GM12891 (cell line): ENCODE measurements around the gene PCGF5.
A peak's percentile ranks its signal among the peaks of the same experiment; 100 is the strongest.

Experiments
- PAX5 ChIP-seq: IDR thresholded peaks from 2 replicates; pipeline ENCODE4 v1.6.1; 2011; ENCODE audit warnings: low read length, moderate library complexity, mild to moderate bottlenecking; ENCODE audit not compliant: insufficient read depth, severe bottlenecking
- POLR2A ChIP-seq: IDR thresholded peaks from 2 replicates; pipeline ENCODE4 v1.6.1; 2011; ENCODE audit warnings: low read depth, low read length, control low read depth
- POLR2AphosphoS5 ChIP-seq: IDR thresholded peaks from 2 replicates; pipeline ENCODE4 v1.6.1; 2011; ENCODE audit warnings: low read depth, low read length, control low read depth
- POU2F2 ChIP-seq: IDR thresholded peaks from 2 replicates; pipeline ENCODE4 v1.6.1; 2011; ENCODE audit warnings: low read depth, mild to moderate bottlenecking, control low read depth, low read length, moderate library complexity
- SPI1 ChIP-seq: IDR thresholded peaks from 2 replicates; pipeline ENCODE4 v1.6.1; 2011; ENCODE audit warnings: low read depth, low read length, control low read depth
- TAF1 ChIP-seq: IDR thresholded peaks from 2 replicates; pipeline ENCODE4 v1.6.1; 2011; ENCODE audit warnings: low read depth, low read length, control low read depth

- TF ChIP-seq POLR2AphosphoS5 (no peak), POLR2A (no peak), TAF1 (no peak), POU2F2 (0 out of 2 replicates have a peak, but pooled peaks have one; percentile 23), PAX5 (no peak), SPI1 (peak; percentile 47; the same call in 1 of the 2 replicates)
Observed at GRCh38 chr10:91298224-91298871, 77.9 kb downstream of the PCGF5 start.
